Inflammatory macrophage (primary cell): Measurements from ENCODE around the gene NPBWR2.

ENCODE experiments used
- DNase-seq, 2 donors: peaks; one replicate each; pipeline ENCODE4 v3.0.0-alpha.2; 2020 to 2022
- total RNA-seq, 18 experiments: gene quantifications; one replicate each; lab custom pipeline; 2026; ENCODE audit warnings: mixed read lengths in 6 of 18, inconsistent platforms in 2 of 18; lab: John Stamatoyannopoulos, UW

NPBWR2 gene
- total RNA-seq = 0 to 0.03 (median 0) reads per million in 18 experiments

DNA sequence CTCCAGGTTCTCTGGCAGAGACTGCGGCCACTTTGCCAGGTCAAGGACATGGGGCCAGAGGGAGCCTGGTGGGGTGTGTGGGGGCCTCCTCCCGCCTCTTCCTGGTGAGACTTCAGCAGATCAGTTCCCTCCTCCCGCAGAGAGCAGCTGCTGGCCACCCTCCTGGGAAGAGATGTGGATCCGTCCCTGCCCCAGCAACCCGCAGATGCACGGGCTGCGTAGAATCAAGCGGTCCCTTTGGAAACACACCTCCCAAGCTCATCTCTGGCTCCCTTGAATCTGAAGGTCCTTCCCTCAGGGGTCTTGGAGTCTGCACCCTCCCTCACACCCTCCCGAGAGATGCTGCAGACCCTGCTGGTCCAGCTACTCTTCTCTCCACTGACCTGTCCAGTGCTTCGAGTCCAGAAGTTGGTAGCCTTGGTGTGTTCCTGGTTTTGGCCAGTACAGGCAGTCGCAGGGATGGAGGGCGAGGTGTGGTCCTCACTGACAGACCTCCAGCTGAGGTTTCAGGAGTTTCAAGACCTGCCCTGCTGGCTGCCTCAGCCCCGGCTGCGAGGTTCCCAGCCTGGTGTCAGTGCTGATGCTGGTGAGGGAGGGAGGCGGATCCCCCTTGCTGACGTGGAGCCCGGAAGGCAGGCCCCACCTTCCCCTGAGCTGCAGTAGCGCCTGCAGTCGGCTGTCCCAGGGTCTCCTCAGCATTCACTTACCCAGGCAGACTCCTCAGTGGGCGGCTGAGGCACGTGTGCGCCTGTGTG, at the start of gene NPBWR2:
NPBWR2 (minus strand) TSS at position 585 of the 755 bp plus-strand sequence. CDS start 734 bp downstream, outside the sequence.
- DNase-seq = no peak

GRCh38 chr20:64156136-64156885, 48.9 kb upstream of the NPBWR2 start:
- no peak for DNase-seq

DNA sequence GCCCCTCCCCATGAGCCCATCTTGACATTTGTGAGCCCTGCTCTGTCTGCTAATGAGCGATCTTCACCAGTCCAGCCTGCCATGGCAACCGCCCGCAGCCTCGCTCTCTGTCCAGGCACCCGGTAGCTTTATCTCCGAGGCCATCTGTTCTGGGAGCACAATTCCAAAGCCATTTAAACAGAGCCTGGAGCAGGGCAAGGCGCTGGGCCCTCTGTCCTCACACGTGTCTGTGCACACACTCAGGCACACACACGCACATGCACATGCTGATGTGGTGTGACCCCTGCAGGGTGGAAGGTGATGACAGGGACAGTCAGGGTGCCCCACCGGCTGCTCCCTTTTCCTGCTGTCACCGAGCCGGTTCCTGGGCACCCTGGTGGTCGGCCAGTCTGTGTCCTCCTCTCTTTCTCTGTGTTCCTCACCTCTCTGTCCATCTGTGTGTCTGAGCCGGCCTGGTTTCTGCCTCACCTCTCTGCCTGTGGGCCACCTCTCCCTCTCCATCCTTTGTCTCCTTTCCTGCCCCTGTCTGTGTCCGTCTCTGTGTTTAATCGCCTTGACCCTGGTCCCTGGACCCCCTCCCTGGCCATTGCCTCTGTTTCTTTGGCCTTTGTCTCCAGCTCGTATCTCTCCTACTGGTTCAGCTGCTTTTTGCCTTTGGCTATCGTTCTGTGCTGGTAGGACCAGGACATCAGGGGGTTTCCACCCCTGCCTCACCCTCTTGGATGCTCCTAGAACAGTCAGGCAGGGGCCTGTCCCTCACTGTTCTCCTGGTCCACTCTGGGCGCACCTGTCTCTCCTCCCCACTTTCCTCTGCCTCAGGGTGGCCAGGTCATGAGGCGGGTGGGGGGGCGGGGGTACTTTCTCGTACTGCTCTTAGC, 48.1 kb upstream of the NPBWR2 start:
- DNase-seq = no peak

DNA sequence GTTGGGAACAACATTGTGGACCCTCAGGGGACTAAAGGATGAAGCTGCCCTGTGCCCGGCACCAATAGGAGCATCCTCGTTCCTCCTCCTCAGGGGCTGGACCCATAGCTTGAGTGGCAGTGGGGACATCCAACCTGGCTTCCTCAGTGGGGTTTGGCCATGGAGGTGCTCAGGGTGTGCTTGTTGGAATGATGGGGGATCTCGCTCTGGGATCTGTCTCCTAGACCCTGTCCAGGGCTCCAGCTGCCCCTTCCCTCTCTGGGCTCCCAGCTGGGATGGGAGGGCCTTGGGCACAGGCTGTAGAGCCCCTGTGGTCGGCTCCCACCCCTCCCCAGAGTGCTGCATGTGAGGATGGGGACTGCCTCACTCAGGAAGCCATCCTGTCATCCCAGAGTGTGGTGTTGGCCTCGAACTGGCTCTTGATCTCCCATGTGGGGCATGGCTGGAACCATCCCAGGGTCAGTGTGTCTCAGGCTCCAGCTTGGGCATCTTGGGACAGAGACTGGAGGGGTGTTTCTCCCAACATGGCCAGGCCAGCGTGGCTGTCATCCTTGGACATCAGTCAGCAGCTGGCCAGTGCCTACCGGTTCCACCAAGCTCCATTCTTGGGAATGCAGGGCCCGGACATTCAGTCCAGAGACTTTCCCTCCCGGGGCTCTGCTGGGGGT, 47.4 kb upstream of the NPBWR2 start:
- DNase-seq = no peak

DNA sequence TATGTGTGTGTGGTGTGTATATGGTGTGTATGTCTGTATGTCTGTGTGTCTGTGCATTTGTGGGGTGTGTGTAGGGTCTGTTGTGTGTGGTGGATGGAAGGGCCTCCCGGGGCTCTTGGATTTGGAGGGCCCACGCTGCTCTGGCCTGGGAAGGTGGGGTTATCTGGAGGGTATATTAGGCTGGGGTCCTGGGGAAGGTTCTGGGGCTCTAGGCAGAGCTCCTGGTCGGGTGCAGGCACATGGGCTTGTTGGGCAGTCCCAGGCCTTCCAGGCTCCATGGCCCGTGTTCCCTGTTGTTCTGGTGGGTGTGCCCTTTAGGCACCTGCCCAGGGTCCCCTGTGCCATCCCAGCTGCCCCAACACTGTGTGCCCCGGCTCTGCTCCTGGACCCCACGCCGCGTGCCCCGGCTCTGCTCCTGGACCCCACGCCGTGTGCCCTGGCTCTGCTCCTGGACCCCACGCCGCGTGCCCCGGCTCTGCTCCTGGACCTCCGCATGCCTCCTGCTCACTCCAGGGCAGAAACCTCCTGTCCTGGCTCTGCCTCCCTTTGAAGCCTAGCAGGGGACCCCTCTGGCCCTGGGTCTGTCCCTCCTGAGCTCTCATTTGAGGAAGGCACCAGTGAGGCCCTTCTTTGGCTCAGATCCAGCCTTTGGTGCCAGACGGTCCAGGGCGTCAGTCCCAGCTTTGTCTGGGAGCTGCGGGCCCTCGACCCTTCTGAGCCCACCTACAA, 46.7 kb upstream of the NPBWR2 start:
- DNase-seq = no peak

DNA sequence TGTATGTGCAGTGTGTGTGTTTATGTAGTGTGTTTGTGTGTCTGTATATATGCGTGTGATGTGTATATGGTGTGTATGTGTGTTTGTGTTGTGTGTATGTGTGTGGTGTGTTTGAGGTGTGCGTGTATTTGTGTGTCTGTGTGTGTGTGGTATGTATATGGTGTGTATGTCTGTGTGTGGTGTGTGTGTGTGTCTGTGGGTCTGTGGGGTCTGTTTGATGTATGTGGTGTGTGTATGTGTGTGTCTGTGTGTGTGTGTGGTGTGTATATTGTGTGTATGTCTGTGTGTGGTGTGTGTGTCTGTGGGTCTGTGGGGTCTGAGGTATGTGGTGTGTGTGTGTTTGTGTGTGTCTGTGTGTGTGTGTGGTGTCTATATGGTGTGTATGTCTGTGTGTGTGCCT, 46.0 kb upstream of the NPBWR2 start:
- DNase-seq = no peak

GRCh38 chr20:64152906-64153305, 45.5 kb upstream of the NPBWR2 start:
- no peak for DNase-seq

GRCh38 chr20:64151633-64152530, 44.5 kb upstream of the NPBWR2 start:
- DNase-seq = no peak

- DNase-seq = no peak
Observed at GRCh38 chr20:64150756-64151632, 43.6 kb upstream of the NPBWR2 start.

- no peak for DNase-seq
Observed at GRCh38 chr20:64149809-64150560, 42.6 kb upstream of the NPBWR2 start.

DNA sequence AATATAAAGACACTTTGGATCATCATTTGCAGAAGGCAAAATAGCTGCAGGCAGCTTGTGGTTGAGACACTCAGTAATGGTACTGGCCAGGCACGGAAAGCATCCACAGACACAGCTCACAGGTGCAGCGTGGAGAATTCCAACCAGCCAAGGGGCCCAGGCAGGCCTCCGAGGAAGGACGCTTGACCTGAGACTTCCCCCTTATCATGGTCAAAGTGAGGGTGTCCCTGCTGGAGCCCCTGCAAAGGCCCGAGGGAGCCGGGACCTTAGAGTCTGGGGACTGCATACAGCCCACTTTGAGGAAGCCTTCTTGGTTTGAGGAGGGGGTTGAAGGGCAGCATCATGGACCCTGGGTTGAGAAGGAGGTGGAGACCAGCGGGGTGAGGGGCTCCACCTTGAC, 41.8 kb upstream of the NPBWR2 start:
- DNase-seq = no peak

GRCh38 chr20:64148581-64148980, 41.2 kb upstream of the NPBWR2 start:
- DNase-seq = no peak

GRCh38 chr20:64146936-64147477, 39.6 kb upstream of the NPBWR2 start:
- no peak for DNase-seq

GRCh38 chr20:64146301-64146935, 39.1 kb upstream of the NPBWR2 start:
- no peak for DNase-seq

DNA sequence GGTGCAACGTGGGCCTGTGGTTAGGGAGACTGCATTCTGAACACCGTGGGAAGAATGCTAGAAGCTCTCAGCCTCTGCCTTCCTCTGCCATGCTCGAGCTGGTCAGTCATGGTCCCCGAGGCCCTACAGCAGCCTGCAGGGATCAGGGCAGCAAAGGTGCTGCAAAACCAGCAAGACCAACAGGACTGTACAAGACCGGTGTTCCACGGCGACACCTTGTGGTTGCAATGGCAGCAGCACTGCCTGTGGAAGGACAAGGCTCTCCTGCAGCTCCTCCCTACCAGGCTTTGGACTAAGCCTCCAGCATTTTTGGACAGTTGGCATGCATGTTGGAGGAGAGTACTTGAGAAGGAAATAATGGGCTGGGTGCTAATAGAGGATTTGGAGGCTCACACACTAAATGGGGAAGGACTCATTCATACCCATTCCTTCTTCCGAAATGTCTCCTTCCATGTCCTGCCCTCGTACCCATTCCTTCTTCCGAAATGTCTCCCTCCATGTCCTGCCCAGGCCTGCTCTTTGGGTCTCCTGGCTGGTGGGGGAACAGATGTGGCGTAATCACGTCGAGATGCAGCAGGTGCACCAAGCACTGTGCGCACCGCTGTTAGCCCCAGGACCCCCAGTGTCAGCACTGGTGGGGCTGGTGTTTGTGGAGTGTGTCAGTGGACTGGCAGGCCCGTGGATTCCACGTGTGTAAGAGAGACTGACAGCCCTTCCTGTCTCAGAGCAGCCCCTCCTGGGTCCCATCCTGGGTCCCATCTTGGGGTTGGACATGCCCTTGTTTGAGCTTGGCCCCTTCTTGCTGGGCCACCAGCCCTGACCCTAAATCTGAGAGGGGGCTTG, 38.3 kb upstream of the NPBWR2 start:
- DNase-seq = no peak

- no peak for DNase-seq
Observed at GRCh38 chr20:64144144-64144912, 37.0 kb upstream of the NPBWR2 start.
